Memory B cell (primary cell): ENCODE data around the gene CENPO.
"Not testable (repeated sequence)": the region's sequence is repeated elsewhere in the genome, so short reads cannot be mapped to it uniquely, and the experiment has no call there.

Experiments used
- ATAC-seq: fragments of 150-1000 bp; cut with Tn5 transposase; 2 replicates; pipeline ENCODE4 v1.10.0; 2021; ENCODE audit warnings: low read depth, mild to moderate bottlenecking, moderate library complexity
- DNase-seq, 2 donors: peaks; one replicate each; pipeline ENCODE4 v3.0.0; 2022; ENCODE audit warnings: low spot score in 2 of 2
- H3K27ac Mint-ChIP-seq: one replicate; pipeline ENCODE4 v1.8.0; 2022; ENCODE audit warnings: mild to moderate bottlenecking, moderate library complexity, mixed read lengths
- H3K27me3 Mint-ChIP-seq: one replicate; pipeline ENCODE4 v1.8.0; 2022; ENCODE audit warnings: mixed read lengths
- H3K36me3 Mint-ChIP-seq: one replicate; pipeline ENCODE4 v1.8.0; 2022; ENCODE audit warnings: mild to moderate bottlenecking, mixed read lengths
- H3K4me1 Mint-ChIP-seq: one replicate; pipeline ENCODE4 v1.8.0; 2022; ENCODE audit warnings: mixed read lengths
- H3K4me3 Mint-ChIP-seq: one replicate; pipeline ENCODE4 v1.8.0; 2022; ENCODE audit warnings: mild to moderate bottlenecking, moderate library complexity, mixed read lengths
- H3K9me3 Mint-ChIP-seq: one replicate; pipeline ENCODE4 v1.8.0; 2022; ENCODE audit warnings: mixed read lengths

The CENPO gene

DNA sequence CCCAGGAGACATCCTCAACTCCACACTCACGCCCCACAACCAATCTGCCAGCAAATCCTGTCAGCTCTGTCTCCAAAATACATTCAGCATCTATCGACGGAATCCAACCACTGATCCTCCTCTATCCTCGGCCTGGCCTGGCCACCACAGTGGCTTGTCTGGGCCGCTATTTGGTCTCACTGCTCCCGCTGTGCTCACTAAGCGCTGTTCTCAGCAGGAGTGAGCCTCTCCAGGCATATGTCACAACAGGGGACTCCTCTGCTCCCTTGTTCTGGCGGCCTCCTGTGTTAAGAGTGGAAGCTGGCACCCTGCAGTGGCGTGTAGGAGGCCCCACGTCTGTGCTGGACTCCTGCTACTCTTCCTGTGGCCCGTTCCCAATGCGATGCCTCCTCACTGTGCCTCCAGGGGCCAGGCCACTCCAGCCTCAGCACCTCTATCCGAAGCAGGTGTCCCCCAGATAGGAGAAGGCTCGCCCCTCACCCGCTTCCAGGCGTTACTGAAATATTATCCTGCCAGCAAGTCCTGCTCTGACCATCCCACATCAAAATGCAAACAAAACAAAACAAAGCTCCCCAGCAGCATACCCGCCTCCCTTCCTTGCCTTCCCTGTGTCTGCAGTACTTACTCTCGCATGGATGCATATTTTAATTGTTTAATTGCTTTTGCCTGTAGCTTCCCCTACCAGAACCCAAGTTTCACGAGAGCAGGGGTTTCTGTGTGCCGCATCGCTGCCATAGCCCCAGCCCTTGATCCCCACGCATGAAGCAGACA, 39.9 kb downstream of the CENPO start:
- no peak overlapping the region for H3K27ac Mint-ChIP-seq
- ATAC-seq: no peak
- H3K9me3 Mint-ChIP-seq: no peaks in the 10 kb centered on the region
- H3K4me1 Mint-ChIP-seq: no peaks in the 10 kb centered on the region
- peaks cover 18% of the 10 kb centered on the region for H3K36me3 Mint-ChIP-seq
- no peak for DNase-seq
- H3K4me3 Mint-ChIP-seq: no peak overlapping the region
- no peaks in the 10 kb centered on the region for H3K27me3 Mint-ChIP-seq

DNA sequence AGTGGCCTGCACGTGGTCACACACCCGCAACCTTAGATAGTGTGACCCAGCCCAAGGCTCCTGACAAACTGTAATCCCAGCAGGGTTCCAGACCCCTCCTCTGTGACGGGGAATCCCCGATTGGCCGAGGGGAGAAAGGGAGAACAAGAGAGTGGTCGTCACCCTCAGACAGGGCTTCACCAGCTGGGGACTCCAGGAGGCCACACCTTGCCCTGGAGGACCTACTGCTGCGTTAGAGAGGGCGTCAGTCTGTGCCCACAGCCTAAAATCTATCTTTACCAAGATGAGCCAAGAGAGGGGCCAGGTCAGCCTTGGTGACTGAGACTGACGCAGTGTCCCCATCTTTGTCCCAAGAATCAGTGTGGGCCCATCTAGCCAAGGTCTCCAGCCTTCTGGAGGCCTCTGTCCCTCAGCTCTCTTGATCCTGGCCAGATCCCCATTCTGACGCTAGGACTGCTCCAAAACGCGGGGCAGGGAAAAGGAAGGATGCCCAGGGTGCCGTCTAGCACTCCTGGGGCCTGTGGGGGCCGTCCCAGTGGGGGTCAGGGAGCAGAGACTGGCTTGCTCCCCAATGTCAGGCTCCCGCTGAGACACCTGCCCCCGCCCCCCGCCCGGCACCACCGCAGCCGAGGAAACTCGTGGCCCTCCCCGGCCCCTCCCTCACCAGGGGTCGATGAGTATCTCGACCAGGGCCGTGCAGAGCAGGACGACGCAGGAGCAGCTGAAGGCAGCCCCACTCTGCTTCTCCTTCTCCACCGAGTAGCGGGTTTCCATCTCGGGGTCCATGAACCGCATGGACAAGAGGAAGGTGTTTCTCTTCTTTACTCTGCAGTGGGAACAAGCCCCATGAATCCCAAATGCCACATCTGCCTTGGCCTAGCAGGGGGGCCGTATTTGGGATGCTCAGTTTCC, 40.9 kb downstream of the CENPO start:
- H3K27ac Mint-ChIP-seq: peak overlapping the region; percentile 36
- H3K9me3 Mint-ChIP-seq: no peaks in the 10 kb centered on the region
- no peaks in the 10 kb centered on the region for H3K4me1 Mint-ChIP-seq
- H3K36me3 Mint-ChIP-seq: peaks cover 21% of the 10 kb centered on the region
- H3K4me3 Mint-ChIP-seq: no peak overlapping the region
- ATAC-seq: no peak
- H3K27me3 Mint-ChIP-seq: no peaks in the 10 kb centered on the region
- DNase-seq: no peak

DNA sequence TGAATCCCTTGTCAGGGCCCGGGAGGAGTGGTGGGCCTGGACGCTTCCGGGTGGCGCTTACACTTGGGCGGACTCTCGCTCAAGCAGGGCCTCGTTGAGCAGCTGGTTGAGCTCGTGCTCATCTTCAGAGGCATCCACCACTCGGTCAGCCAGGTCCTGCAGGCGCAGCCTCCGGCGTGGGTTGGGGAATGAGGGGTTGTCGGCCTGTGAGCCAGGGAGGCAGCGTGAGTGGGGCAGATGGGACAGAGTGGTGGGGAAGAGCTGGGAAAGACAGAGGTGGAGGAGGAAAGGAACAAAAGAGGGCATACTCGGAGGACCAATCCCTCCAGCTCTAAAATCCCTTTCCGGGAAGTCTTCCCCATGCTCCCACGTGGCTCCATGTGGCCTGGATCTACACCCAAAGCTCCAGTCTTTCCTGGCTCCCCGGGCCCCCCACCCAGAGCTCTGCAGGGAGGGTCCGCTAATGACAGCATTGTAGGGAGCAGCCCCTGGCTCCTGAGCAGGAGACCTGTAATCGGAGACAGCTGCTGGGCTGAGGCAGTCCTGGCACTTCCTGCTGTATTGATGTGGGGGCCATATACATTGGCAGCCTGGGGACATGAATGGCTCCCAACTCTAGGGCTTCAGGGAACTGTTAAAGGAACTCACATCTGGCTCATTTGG, 41.6 kb downstream of the CENPO start:
- ATAC-seq (no peak), DNase-seq (no peak)
- no peaks in the 10 kb centered on the region for H3K27me3 Mint-ChIP-seq
- H3K27ac Mint-ChIP-seq: peak overlapping the region; percentile 36
- no peak overlapping the region for H3K4me3 Mint-ChIP-seq
- H3K9me3 Mint-ChIP-seq: no peaks in the 10 kb centered on the region
- no peaks in the 10 kb centered on the region for H3K4me1 Mint-ChIP-seq
- peaks cover 24% of the 10 kb centered on the region for H3K36me3 Mint-ChIP-seq

DNA sequence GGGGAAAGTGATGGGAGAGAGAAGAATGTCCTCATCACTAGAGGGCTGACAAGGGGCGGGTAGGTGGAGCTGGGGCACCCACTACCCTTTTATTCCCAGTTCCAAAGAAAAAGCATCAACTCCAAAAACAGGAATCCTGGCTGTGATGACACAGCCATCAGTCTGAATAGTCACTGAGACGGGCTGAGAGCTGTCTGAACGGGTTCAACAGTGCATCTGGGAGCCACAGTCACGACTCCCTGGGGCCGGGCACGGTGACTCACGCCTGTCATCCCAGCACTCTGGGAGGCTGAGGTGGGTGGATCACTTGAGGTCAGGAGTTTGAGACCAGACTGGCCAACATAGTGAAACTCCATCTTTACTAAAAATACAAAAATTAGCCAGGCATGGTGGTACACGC, 42.2 kb downstream of the CENPO start:
- Mint-ChIP-seq H3K36me3 (peaks cover 24% of the 10 kb centered on the region), H3K27ac (peak overlapping the region; percentile 36)
- H3K27me3 Mint-ChIP-seq, H3K4me1 Mint-ChIP-seq, DNase-seq, H3K4me3 Mint-ChIP-seq, H3K9me3 Mint-ChIP-seq, ATAC-seq: not testable (repeated sequence)

DNA sequence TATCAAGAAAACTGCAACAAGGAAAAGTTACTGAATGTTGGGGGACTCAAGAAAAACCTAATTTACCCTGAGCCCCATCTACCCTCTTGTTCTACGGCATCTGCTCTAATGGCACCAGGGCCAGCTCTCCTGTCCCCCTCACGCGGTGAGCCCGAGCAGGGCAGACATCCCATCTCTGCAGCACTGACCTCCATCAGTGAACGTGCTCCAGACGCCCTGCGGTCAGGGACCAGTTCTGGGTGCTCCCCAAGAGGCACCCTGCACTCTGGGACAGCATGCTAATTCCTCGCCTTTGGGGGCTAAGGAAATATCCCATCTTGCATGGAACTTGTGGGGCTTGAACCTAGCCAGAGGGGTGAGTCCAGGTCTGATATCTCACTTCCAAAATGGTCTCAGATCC, 43.0 kb downstream of the CENPO start:
- Mint-ChIP-seq H3K4me3 (no peak overlapping the region), H3K27me3 (no peaks in the 10 kb centered on the region), H3K4me1 (no peaks in the 10 kb centered on the region), H3K36me3 (peaks cover 27% of the 10 kb centered on the region), H3K9me3 (no peaks in the 10 kb centered on the region), H3K27ac (no peak overlapping the region)
- DNase-seq: no peak
- ATAC-seq: no peak

DNA sequence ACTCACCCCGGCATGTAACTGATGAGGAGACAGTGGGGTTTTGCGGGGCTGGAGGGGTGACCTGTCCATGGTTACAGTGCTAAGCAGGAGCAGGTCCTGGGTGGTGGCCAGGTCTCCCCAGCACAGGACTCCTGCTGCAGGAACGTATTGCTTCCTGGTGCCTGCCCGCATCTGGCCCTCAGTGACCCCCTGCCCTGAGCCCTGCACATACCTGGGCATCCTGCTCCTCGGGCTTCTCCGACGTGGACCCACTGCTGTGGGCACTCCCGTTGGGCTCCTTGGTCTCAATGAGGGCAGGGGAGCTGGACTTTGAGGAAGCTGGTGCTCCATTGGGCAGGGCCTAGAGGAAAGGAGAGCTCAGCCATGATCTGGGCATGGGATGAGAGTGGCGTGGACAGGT, 43.5 kb downstream of the CENPO start:
- no peak for DNase-seq
- Mint-ChIP-seq H3K27ac (no peak overlapping the region), H3K9me3 (no peaks in the 10 kb centered on the region), H3K4me1 (no peaks in the 10 kb centered on the region), H3K27me3 (no peaks in the 10 kb centered on the region), H3K36me3 (peaks cover 27% of the 10 kb centered on the region), H3K4me3 (no peak overlapping the region)
- no peak for ATAC-seq

DNA sequence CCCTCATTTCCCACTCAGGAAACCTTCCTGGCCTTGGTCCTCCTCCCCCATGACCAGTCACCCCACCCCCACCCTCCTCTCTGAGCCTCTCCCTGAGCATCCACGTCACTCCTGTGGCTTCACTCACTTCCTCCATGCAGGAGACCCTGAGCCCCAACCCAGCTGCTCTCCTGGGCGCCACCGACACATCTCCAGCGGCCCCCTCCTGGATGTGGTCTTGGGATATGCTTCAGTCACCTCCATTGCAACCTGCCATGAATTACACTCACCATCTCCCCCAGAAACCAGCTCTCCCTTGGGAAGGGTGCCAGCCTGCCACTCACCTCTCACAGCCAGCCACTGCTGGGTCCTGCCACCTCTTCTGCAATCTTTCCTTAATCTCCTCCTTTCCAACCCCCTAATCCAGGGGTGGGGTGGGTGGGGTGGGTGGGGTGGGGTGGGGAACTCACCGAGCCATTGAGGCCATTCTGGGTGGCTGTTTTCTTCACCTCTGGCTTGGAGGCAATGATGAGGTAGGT, 44.8 kb downstream of the CENPO start:
- H3K27me3 Mint-ChIP-seq: no peaks in the 10 kb centered on the region
- H3K36me3 Mint-ChIP-seq: peaks cover 27% of the 10 kb centered on the region
- no peak for ATAC-seq
- no peak overlapping the region for H3K27ac Mint-ChIP-seq
- H3K9me3 Mint-ChIP-seq: no peaks in the 10 kb centered on the region
- no peak for DNase-seq
- no peak overlapping the region for H3K4me3 Mint-ChIP-seq
- H3K4me1 Mint-ChIP-seq: no peaks in the 10 kb centered on the region

DNA sequence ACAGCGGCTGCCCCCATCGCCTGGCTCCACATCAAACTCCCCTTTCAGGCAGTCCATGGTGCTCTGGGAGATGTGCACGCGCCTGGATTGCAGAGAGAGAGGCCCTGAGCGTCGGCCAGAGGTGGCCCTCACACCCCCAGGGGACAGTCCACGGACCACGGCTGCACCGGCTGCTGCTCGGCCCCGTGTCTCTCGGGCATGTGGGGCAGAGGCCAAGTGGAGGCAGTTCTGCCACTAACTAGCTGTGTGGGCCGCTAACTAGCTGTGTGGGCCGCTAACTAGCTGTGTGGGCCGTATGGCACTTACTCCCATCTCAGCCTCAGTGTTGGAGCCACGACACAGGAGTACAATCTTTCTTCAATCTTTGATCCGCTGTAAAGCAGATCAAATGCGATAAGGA, 45.3 kb downstream of the CENPO start:
- ATAC-seq (no peak), DNase-seq (no peak)
- H3K4me1 Mint-ChIP-seq: no peaks in the 10 kb centered on the region
- peaks cover 27% of the 10 kb centered on the region for H3K36me3 Mint-ChIP-seq
- no peak overlapping the region for H3K4me3 Mint-ChIP-seq
- H3K9me3 Mint-ChIP-seq: no peaks in the 10 kb centered on the region
- no peak overlapping the region for H3K27ac Mint-ChIP-seq
- no peaks in the 10 kb centered on the region for H3K27me3 Mint-ChIP-seq

DNA sequence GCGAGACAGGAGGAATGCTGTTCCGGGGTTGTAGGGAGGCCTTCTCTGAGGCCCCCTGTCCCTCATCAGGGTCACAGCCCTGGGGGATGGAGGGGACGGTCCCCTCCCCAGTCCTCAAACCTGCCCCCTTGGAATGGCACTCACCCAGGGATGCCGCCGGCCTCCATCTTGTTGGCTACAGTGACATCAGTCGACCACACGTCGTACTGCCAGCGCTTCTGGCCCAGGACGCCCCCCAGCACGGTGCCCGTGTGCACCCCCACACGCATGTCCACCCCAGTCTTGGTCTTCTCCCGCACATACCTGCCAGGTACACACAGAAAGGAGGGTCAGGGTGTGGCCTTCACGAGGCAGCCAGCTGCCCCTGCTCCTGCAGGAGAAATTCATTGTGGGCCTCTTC, 46.5 kb downstream of the CENPO start:
- H3K9me3 Mint-ChIP-seq: no peaks in the 10 kb centered on the region
- H3K4me1 Mint-ChIP-seq: no peaks in the 10 kb centered on the region
- no peaks in the 10 kb centered on the region for H3K27me3 Mint-ChIP-seq
- DNase-seq: no peak
- H3K36me3 Mint-ChIP-seq: peaks cover 24% of the 10 kb centered on the region
- ATAC-seq: no peak
- no peak overlapping the region for H3K27ac Mint-ChIP-seq
- no peak overlapping the region for H3K4me3 Mint-ChIP-seq

DNA sequence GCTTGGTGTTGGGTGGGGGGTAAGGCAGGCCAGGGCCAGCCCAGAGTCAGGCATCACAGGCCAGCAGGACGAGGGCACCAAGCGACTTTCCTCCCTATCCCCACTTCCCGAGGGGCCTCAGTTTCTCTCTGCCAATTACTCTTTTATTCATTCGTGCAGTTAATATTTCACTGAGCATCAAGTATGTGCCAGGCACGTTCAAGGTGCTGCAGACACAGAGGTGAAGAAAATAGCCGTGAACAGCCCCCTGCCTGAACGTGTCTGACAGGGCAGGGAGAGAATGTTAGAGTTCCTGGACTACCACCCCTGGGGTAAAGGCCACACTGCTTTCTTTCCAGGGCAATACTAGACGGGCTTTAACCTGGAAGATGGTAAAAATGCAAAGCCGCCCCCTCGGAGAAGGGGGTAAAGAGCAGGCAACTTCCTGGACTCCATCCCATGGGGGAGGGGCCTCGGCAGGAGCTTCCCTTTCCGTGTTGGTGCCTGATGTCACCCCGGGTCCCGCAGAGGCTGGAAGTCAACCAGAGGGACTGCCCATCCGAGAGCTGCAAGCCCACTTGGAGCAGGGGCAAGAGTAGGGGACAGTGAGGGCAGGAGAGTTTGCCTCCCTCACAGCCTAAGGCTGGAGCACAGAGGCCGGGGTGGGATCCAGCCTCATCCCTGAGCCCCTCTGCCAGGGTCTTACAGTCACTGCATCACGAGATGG, 47.1 kb downstream of the CENPO start:
- Mint-ChIP-seq H3K4me3 (no peak overlapping the region), H3K9me3 (no peaks in the 10 kb centered on the region), H3K36me3 (peaks cover 25% of the 10 kb centered on the region), H3K4me1 (no peaks in the 10 kb centered on the region), H3K27ac (no peak overlapping the region), H3K27me3 (no peaks in the 10 kb centered on the region)
- DNase-seq (no peak), ATAC-seq (no peak)

DNA sequence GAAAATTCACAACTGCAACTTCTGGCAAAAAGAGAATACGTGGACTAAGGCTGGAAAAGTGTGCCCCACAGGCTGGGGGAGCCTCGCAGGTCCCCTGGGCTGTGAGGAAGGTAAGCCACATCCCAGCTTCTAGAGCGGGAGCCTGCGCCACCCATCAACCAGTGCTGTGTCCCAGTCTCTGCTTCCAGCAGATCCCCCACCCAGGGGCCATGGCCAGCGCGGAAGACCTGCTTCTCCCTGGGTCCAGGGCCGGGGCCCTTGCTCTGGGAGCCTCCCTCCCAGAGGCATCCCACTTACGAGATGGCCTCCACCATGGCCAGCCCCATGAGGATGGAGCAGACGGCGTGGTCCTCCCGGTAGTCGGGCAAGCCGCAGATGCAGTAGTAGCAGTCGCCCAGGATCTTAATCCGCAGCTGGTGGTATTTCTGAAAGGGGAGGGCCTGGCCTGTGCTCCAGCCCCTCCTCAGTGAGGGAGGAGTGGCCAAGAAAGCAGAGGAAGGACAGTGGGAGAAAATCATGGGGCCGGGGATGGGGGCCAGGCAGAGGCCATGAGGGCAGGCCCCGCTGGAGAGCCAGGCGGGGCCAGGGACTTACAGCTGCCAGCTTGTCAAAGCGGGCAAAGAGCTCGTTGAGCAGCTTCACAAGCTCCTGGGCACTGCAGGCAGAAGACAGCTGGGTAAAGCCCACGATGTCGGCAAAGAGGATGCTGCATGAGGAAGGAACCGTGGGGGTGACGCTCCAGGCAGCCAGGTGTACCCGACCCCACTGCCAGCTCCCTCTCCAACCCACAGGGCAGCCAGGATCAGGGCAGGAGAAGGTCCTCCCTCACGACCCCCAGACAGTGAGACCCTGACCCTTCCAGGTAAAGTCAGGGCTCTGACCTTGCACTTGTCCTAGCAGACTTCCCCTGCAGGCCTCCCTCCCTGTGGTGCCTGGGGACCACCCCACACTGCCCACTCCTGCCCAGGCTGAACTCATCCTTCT, 48.0 kb downstream of the CENPO start:
- peak overlapping the region; percentile 77 for H3K27ac Mint-ChIP-seq
- no peaks in the 10 kb centered on the region for H3K27me3 Mint-ChIP-seq
- no peak for ATAC-seq
- no peaks in the 10 kb centered on the region for H3K9me3 Mint-ChIP-seq
- H3K4me1 Mint-ChIP-seq: no peaks in the 10 kb centered on the region
- peaks cover 28% of the 10 kb centered on the region for H3K36me3 Mint-ChIP-seq
- no peak for DNase-seq
- no peak overlapping the region for H3K4me3 Mint-ChIP-seq

DNA sequence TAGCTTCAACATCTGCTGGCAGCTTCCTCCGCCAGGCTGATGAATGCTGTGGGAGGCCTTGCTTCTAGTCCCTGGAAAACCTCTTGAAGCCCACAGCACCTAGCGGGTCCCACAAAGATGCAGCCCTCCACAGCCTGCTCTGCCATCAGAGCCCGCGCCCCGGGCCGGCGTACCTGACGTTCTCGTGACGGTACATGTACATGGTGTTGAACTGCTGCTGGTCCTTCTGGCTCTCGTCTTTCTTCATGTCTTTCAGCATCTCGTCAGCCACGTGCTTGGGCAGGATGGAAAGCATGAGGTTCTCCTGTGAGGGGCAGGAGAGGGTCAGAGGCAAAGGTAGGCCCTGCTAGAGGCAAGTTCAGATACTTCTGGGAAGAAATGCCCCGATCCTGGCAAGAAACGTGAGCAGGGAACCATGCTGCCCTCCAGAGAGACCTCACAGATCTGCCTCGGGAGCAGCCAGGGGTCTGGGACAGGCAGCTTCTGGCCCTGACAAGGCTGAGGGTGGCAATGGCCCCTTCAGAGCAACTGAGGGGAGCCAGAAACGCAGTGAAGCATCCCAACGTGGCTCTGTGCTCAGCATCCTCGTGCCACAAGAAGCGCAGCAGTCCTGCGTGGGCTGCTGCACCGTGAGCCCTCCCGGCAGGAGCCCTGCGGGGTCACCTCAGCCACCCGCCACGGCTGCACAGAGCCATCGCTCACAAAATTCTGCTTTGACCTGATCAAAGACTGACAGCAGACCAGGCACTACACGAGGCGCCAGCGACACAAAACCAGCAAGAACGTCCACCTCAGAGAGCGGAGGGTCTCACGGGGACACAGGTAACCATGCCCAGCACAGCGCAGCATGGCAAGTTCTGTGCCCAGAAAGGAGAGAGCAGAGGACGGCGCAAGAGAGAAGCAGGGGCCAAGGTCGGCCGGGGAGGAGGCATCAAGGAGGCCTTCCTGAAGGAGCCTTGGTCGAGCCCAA, 49.1 kb downstream of the CENPO start:
- Mint-ChIP-seq H3K9me3 (peaks cover 5% of the 10 kb centered on the region), H3K27ac (no peak overlapping the region), H3K4me1 (no peaks in the 10 kb centered on the region), H3K4me3 (no peak overlapping the region), H3K36me3 (peaks cover 28% of the 10 kb centered on the region), H3K27me3 (no peaks in the 10 kb centered on the region)
- no peak for DNase-seq
- no peak for ATAC-seq
